HCT116 (cell line): ENCODE data around the gene TDRD10. TPM values are rescaled to one million over a fixed set of nuclear protein-coding genes. Genes with fewer than 3 reads are reported as not detected.
A peak's percentile ranks its signal among the peaks of the same experiment; 100 is the strongest.

ENCODE experiments used
- ATAC-seq: fragments of 200-7000 bp; cut with Tn5 transposase; 2 replicates; pipeline ENCODE4 v1.9.1; 2020; ENCODE audit warnings: mild to moderate bottlenecking, moderate library complexity
- BruUV-seq: library from RNA; stranded (reverse); fragments of 400-500 nt; replicated peaks from 2 replicates; lab custom pipeline; 2021; lab: Mats Ljungman, UMichigan
- CTCF ChIA-PET: fragments of 300-600 bp; sonication (Branson Sonifier 250); formaldehyde crosslinking; loops from one replicate; lab custom pipeline; 2021; ENCODE audit warnings: antibody characterized with exemption; lab: Charles Lee
- POLR2A ChIA-PET: fragments of 300-600, 350-600 bp; sonication (Branson Sonifier 250); formaldehyde crosslinking; loops from one replicate; lab custom pipeline; 2021; ENCODE audit warnings: antibody characterized with exemption; lab: Charles Lee
- RAD21 ChIA-PET, 2 experiments: fragments of 300-600 bp; sonication (Branson Sonifier 250); formaldehyde crosslinking; loops; one replicate each; lab custom pipeline; 2023; ENCODE audit warnings: low total read pairs in 2 of 2; ENCODE audit not compliant: uncharacterized antibody in 2 of 2, unreplicated experiment in 2 of 2, low non-redundant PET in 1 of 2; lab: Charles Lee
- DNase-seq: peaks from one replicate; pipeline ENCODE4 v3.0.0-alpha.2; 2010; ENCODE audit warnings: low read depth, low spot score
- H2AFZ ChIP-seq: fragments of 200-600 bp; shearing (Covaris generic), sonication (generic); 2 replicates; pipeline ENCODE4 v1.6.1; 2017; ENCODE audit warnings: low read depth, mixed run types, mixed read lengths, antibody characterized with exemption, low read length; ENCODE audit not compliant: poor library complexity, severe bottlenecking
- H3K27ac ChIP-seq: 2 replicates; pipeline ENCODE4 v1.5.1; 2012; ENCODE audit warnings: low read depth, low read length
- H3K27me3 ChIP-seq: fragments of 200-600 bp; sonication (generic); 2 replicates; pipeline ENCODE4 v1.6.1; 2016; ENCODE audit warnings: mixed run types, low read length, mixed read lengths; ENCODE audit not compliant: insufficient read depth
- H3K36me3 ChIP-seq, 2 experiments: fragments of 200-500 bp in 1 of 2; fragments of 200-600 bp in 1 of 2; sonication (Bioruptor generic) in 1 of 2; sonication (generic) in 1 of 2; 2 replicates each; pipeline versions ENCODE4 v1.5.1 to v1.6.1; 2014 to 2016; ENCODE audit warnings: low read length in 2 of 2, inconsistent platforms in 1 of 2, mixed read lengths in 1 of 2, mixed run types in 1 of 2; ENCODE audit not compliant: insufficient read depth in 2 of 2, control insufficient read depth in 1 of 2
- H3K4me1 ChIP-seq, 2 experiments: fragments of 200-600 bp in 1 of 2; sonication (generic) in 1 of 2; 2 replicates each; pipeline versions ENCODE4 v1.5.1 to v1.6.1; 2012 to 2017; ENCODE audit warnings: low read length in 2 of 2, inconsistent platforms in 1 of 2, mild to moderate bottlenecking in 1 of 2, mixed read lengths in 1 of 2, mixed run types in 1 of 2, moderate library complexity in 1 of 2; ENCODE audit not compliant: insufficient read depth in 2 of 2, control insufficient read depth in 1 of 2
- H3K4me2 ChIP-seq: fragments of 200-600 bp; sonication (generic); 2 replicates; pipeline ENCODE4 v1.6.1; 2017; ENCODE audit warnings: mixed run types, low read length, mixed read lengths
- H3K4me3 ChIP-seq, 2 experiments: fragments of 200-600 bp in 1 of 2; sonication (generic) in 1 of 2; replicated peaks in 1 of 2; 2 replicates each; pipeline ENCODE4 v1.5.1; 2011 to 2016; ENCODE audit warnings: low read length in 2 of 2, control low read depth in 1 of 2, low read depth in 1 of 2, mild to moderate bottlenecking in 1 of 2, mixed read lengths in 1 of 2, mixed run types in 1 of 2
- H3K79me2 ChIP-seq: fragments of 200-600 bp; sonication (generic); 2 replicates; pipeline ENCODE4 v1.6.1; 2017; ENCODE audit warnings: mild to moderate bottlenecking, mixed run types, low read length, moderate library complexity, mixed read lengths; ENCODE audit not compliant: insufficient read depth
- H3K9ac ChIP-seq: fragments of 200-600 bp; sonication (generic); 2 replicates; pipeline ENCODE4 v1.6.1; 2016; ENCODE audit warnings: low read length, mixed read lengths
- H3K9me2 ChIP-seq: fragments of 200-600 bp; sonication (generic), shearing (Covaris generic); 2 replicates; pipeline ENCODE4 v1.6.1; 2017; ENCODE audit warnings: mixed run types, mild to moderate bottlenecking, moderate library complexity; ENCODE audit not compliant: insufficient read depth
- H3K9me3 ChIP-seq, 2 experiments: fragments of 200-500 bp in 1 of 2; fragments of 200-600 bp in 1 of 2; sonication (Bioruptor generic) in 1 of 2; sonication (generic) in 1 of 2; 2 replicates each; pipeline ENCODE4 v1.6.1; 2014 to 2017; ENCODE audit warnings: low read length in 2 of 2, mixed read lengths in 2 of 2, inconsistent platforms in 1 of 2, low read depth in 1 of 2, mild to moderate bottlenecking in 1 of 2, mixed run types in 1 of 2, moderate library complexity in 1 of 2; ENCODE audit not compliant: control insufficient read depth in 1 of 2, insufficient read depth in 1 of 2
- H4K20me1 ChIP-seq: fragments of 200-600 bp; sonication (generic), shearing (Covaris generic); 2 replicates; pipeline ENCODE4 v1.6.1; 2017; ENCODE audit warnings: mixed run types, mild to moderate bottlenecking, moderate library complexity; ENCODE audit not compliant: insufficient read depth
- CBX3 ChIP-seq: IDR thresholded peaks from 2 replicates; pipeline ENCODE4 v1.6.1; 2012; ENCODE audit warnings: low read depth
- CTCF ChIP-seq, 3 experiments: fragments of 200-600 bp in 1 of 3; sonication (generic) in 1 of 3; IDR thresholded peaks in 2 of 3; conservative IDR thresholded peaks in 1 of 3; 2 replicates each; pipeline ENCODE4 v1.5.1; 2012 to 2017; ENCODE audit warnings: low read depth in 2 of 3, low read length in 2 of 3, antibody characterized with exemption in 1 of 3, borderline replicate concordance in 1 of 3, control low read depth in 1 of 3, mild to moderate bottlenecking in 1 of 3, mixed read lengths in 1 of 3, mixed run types in 1 of 3, moderate library complexity in 1 of 3; ENCODE audit not compliant: insufficient read depth in 1 of 3
- EZH2 ChIP-seq: fragments of 200-600 bp; sonication (generic); IDR thresholded peaks from 2 replicates; pipeline ENCODE4 v1.6.1; 2017; ENCODE audit warnings: antibody characterized with exemption, mixed run types
- RAD21 ChIP-seq: IDR thresholded peaks from 2 replicates; pipeline ENCODE4 v1.6.1; 2012; ENCODE audit warnings: low read depth, mild to moderate bottlenecking
- SIN3A ChIP-seq: IDR thresholded peaks from 2 replicates; pipeline ENCODE4 v1.6.1; 2012; ENCODE audit warnings: low read depth
- SRF ChIP-seq: IDR thresholded peaks from 2 replicates; pipeline ENCODE4 v1.6.1; 2012; ENCODE audit warnings: low read depth
- YY1 ChIP-seq: IDR thresholded peaks from 2 replicates; pipeline ENCODE4 v1.6.1; 2011; ENCODE audit warnings: low read length, low read depth, moderate library complexity, mild to moderate bottlenecking; ENCODE audit not compliant: insufficient replicate concordance; ENCODE audit errors: extremely low read depth
- ZFX ChIP-seq: fragments of 450-650 bp; IDR thresholded peaks from 2 replicates; pipeline ENCODE4 v1.6.1; 2017
- intact Hi-C: fragments of 100-400 bp; cut with micrococcal nuclease; formaldehyde crosslinking; loops from 2 replicates; pipeline ENCODE4 v1.10.0; 2022
- total RNA-seq: library from RNA; stranded (reverse); gene quantifications from one replicate; pipeline ENCODE4 v1.2.1, GENCODE V29; 2021; ENCODE audit not compliant: unreplicated experiment

Gene TDRD10
- total RNA-seq, 1 experiment from 2014 or later = not detected

- peaks cover 9 to 57% of the 10 kb centered on the region in 2 experiments for H3K4me1 ChIP-seq
- no peak overlapping the region for H3K27ac ChIP-seq
- no peaks in the 10 kb centered on the region for H3K27me3 ChIP-seq
- H3K79me2 ChIP-seq = no peaks in the 10 kb centered on the region
- intact Hi-C loops = loop anchor here (1.0 to 10.0 kb wide), 7 partner anchors 66 to 397 kb away; partner anchors contain the start of gene ATP8B2
- CTCF ChIA-PET = interaction anchor here (0.6 to 4.0 kb wide), 15 partner anchors 12 to 538 kb away, joined by 3 to 62 read pairs (median 4); partner anchors contain the start of gene KCNN3
- TF ChIP-seq CTCF (IDR thresholded peaks at IDR 0.05 in 2 of 3, conservative IDR thresholded peaks at IDR 0.05 in 1 of 3; ENCODE audit: borderline replicate concordance in 1 of 3, insufficient read depth in 1 of 3, low read depth in 2 of 3, low read length in 2 of 3) (peak; percentile 85 to 97 (median 95)), SRF (peak; percentile 91), RAD21 (peak; percentile 97), EZH2 (no peak), SIN3A (no peak), ZFX (0 out of 2 replicates have a peak, but pooled peaks have one; percentile 12), YY1 (peak; percentile 81), CBX3 (peak; percentile 37; the same call in 1 of the 2 replicates)
- peak; percentile 88 for ATAC-seq
- H3K9me2 ChIP-seq = no peaks in the 10 kb centered on the region
- H3K36me3 ChIP-seq = no peaks in the 10 kb centered on the region
- H2AFZ ChIP-seq = peak overlapping the region; percentile 72
- peak overlapping the region; percentile 28; the same call in 1 of the 2 replicates for H3K4me2 ChIP-seq
- H3K9ac ChIP-seq = peak overlapping the region; percentile 21; the same call in 1 of the 2 replicates
- POLR2A ChIA-PET = interaction anchor here (0.6 to 1.1 kb wide), 2 partner anchors 46 to 127 kb away, joined by 3 to 4 read pairs; no protein-coding TSS in a partner anchor
- RAD21 ChIA-PET = interaction anchor here (0.8 to 2.3 kb wide), 4 partner anchors 66 to 67 kb away, joined by 3 to 8 read pairs (median 6); no protein-coding TSS in a partner anchor
- no peaks in the 10 kb centered on the region for H4K20me1 ChIP-seq
- H3K9me3 ChIP-seq = no peaks in the 10 kb centered on the region
- DNase-seq = peak; percentile 86
- H3K4me3 ChIP-seq = no peak overlapping the region
- BruUV-seq = no TSS peak
Observed at GRCh38 chr1:154479764-154480421, 22.1 kb upstream of the TDRD10 start.
